HepG2 (cell line): ENCODE data around the gene TMEM190. TPM values are rescaled to one million over a fixed set of nuclear protein-coding genes. Genes with fewer than 3 reads are reported as not detected.

Experiments used
- ARID4A ChIP-seq: sonication (generic); formaldehyde crosslinking; IDR thresholded peaks from 2 replicates; pipeline ENCODE4 v1.5.0; 2020; ENCODE audit warnings: mild to moderate bottlenecking, missing genetic modification reagents, borderline replicate concordance
- FOXM1 ChIP-seq: sonication (generic); formaldehyde crosslinking; IDR thresholded peaks from 2 replicates; pipeline ENCODE4 v1.5.0; 2020; ENCODE audit warnings: missing genetic modification reagents
- JARID2 ChIP-seq: sonication (generic); formaldehyde crosslinking; IDR thresholded peaks from 2 replicates; pipeline ENCODE4 v1.8.1; 2023; ENCODE audit warnings: missing genetic modification reagents, inconsistent platforms; ENCODE audit not compliant: insufficient replicate concordance
- MXD3 ChIP-seq: IDR thresholded peaks from 2 replicates; pipeline ENCODE4 v1.6.1; 2016; ENCODE audit warnings: mild to moderate bottlenecking, missing biosample characterization, missing genetic modification reagents
- NFKBIZ ChIP-seq: IDR thresholded peaks from 2 replicates; pipeline ENCODE4 v1.6.1; 2018; ENCODE audit warnings: missing genetic modification reagents, missing compliant biosample characterization
- RARG ChIP-seq: sonication (generic); formaldehyde crosslinking; IDR thresholded peaks from 2 replicates; pipeline ENCODE4 v1.4.0; 2020; ENCODE audit warnings: low read depth, mild to moderate bottlenecking, missing genetic modification reagents
- SAFB2 ChIP-seq: sonication (generic); formaldehyde crosslinking; IDR thresholded peaks from 2 replicates; pipeline ENCODE4 v1.5.1; 2020; ENCODE audit warnings: missing genetic modification reagents, low read depth, mild to moderate bottlenecking, borderline replicate concordance
- THAP11 ChIP-seq: IDR thresholded peaks from 2 replicates; pipeline ENCODE4 v1.6.1; 2016; ENCODE audit warnings: missing biosample characterization, missing genetic modification reagents
- ZFX ChIP-seq: sonication (generic); formaldehyde crosslinking; IDR thresholded peaks from 2 replicates; pipeline ENCODE4 v1.4.0; 2020; ENCODE audit warnings: mild to moderate bottlenecking, low read depth, missing genetic modification reagents, moderate library complexity
- ZNF280D ChIP-seq: sonication (generic); formaldehyde crosslinking; IDR thresholded peaks from 2 replicates; pipeline ENCODE4 v1.5.1; 2020; ENCODE audit warnings: mild to moderate bottlenecking, missing genetic modification reagents
- ZNF407 ChIP-seq: sonication (generic); formaldehyde crosslinking; IDR thresholded peaks from one replicate; pipeline ENCODE4 v1.5.1; 2020; ENCODE audit warnings: mild to moderate bottlenecking, missing genetic modification reagents; ENCODE audit errors: not compliant biosample characterization
- polyA plus RNA-seq, 8 experiments: library from polyadenylated mRNA; depleted of rRNA in 3 of 8; stranded (reverse) in 7 of 8; unstranded in 1 of 8; fragments of >200 nt; fragmentation: Illumina TruSeq in 4 of 8; extraction: Trizol in 4 of 8; gene quantifications; 2 replicates each; pipeline versions ENCODE4 v1.2.1 to v1.2.3, GENCODE V29; 2011 to 2016; ENCODE audit warnings: low read depth in 4 of 8, missing spikeins in 1 of 8, mixed read lengths in 1 of 8; ENCODE audit not compliant: insufficient read depth in 1 of 8
- total RNA-seq, 5 experiments: library from RNA; depleted of rRNA; stranded (reverse); fragments of >200 nt; fragmentation: Illumina TruSeq; extraction: Trizol; gene quantifications; 2 replicates each; pipeline ENCODE4 v1.2.3, GENCODE V29; 2016; ENCODE audit warnings: low read depth in 1 of 5

Gene TMEM190
- total and polyA plus RNA-seq, 2 of the 13 experiments (the other 11 are each of a cell fraction or from before 2014, with no cell fraction given) = 0.35 to 0.83 TPM

GRCh38 chr19:55385724-55386492 is 9.3 kb downstream of the TMEM190 start, which contains the start of gene RPL28 (continued):
- peak; percentile 38 for TF ChIP-seq JARID2
- TF ChIP-seq RARG (CRISPR knock-in tag) = no peak
- TF ChIP-seq NFKBIZ = peak; percentile 77; the same call in 1 of the 2 replicates
- peak; percentile 90; the same call in 1 of the 2 replicates for TF ChIP-seq SAFB2 (CRISPR knock-in tag)
- TF ChIP-seq FOXM1 (CRISPR knock-in tag) = no peak
- TF ChIP-seq MXD3 (CRISPR knock-in tag) = peak; percentile 89
- TF ChIP-seq ZNF280D (CRISPR knock-in tag) = peak; percentile 75; the same call in 1 of the 2 replicates
- TF ChIP-seq ZNF407 (CRISPR knock-in tag) = no peak
- TF ChIP-seq ZFX = peak; percentile 85
- peak; percentile 88 for TF ChIP-seq ARID4A (CRISPR knock-in tag)
- peak; percentile 90 for TF ChIP-seq THAP11 (CRISPR knock-in tag)
